CD4-positive, alpha-beta memory T cell (primary cell): ENCODE results near the gene PCDHA3. TPM values are rescaled to one million over a fixed set of nuclear protein-coding genes. Genes with fewer than 3 reads are reported as not detected.
A peak's percentile ranks its signal among the peaks of the same experiment; 100 is the strongest.
"Not testable (repeated sequence)": the region's sequence is repeated elsewhere in the genome, so short reads cannot be mapped to it uniquely, and the experiment has no call there.

Source experiments
- CTCF ChIA-PET: fragments of 350-600 bp; sonication (Branson Sonifier 250); formaldehyde crosslinking; loops from one replicate; lab custom pipeline; 2021; ENCODE audit warnings: inconsistent platforms; ENCODE audit not compliant: partially characterized antibody; lab: Charles Lee
- POLR2A ChIA-PET: fragments of 350-600 bp; sonication (Branson Sonifier 250); formaldehyde crosslinking; loops from one replicate; lab custom pipeline; 2021; ENCODE audit not compliant: partially characterized antibody; lab: Charles Lee
- DNase-seq, 5 donors: peaks; one replicate each; pipeline versions ENCODE4 v3.0.0 to v3.0.0-alpha.2; 2020 to 2022; ENCODE audit warnings: mixed read lengths in 1 of 5
- H3K27ac ChIP-seq: one replicate; pipeline ENCODE4 v1.7.0; 2013; ENCODE audit warnings: low read depth, low read length
- H3K27me3 ChIP-seq: 2 replicates; pipeline ENCODE4 v1.7.0; 2013; ENCODE audit warnings: mild to moderate bottlenecking, low read length, moderate library complexity; ENCODE audit not compliant: insufficient read depth
- H3K36me3 ChIP-seq: 2 replicates; pipeline ENCODE4 v1.7.0; 2013; ENCODE audit warnings: mild to moderate bottlenecking, low read length, moderate library complexity; ENCODE audit not compliant: insufficient read depth
- H3K4me1 ChIP-seq: 2 replicates; pipeline ENCODE4 v1.7.0; 2013; ENCODE audit warnings: mild to moderate bottlenecking, low read length, moderate library complexity; ENCODE audit not compliant: insufficient read depth
- H3K4me3 ChIP-seq, 2 donors: one replicate each; pipeline ENCODE4 v1.7.0; 2013; ENCODE audit warnings: low read length in 2 of 2, mild to moderate bottlenecking in 1 of 2
- H3K9me3 ChIP-seq, 2 donors: one replicate each; pipeline ENCODE4 v1.7.0; 2013; ENCODE audit warnings: low read length in 2 of 2, control low read depth in 1 of 2; ENCODE audit not compliant: control insufficient read depth in 1 of 2
- H3K27ac Mint-ChIP-seq, 7 donors: one replicate each; pipeline ENCODE4 v1.8.0; 2020 to 2021; ENCODE audit warnings: mixed read lengths in 7 of 7, mild to moderate bottlenecking in 6 of 7, inconsistent platforms in 3 of 7, moderate library complexity in 3 of 7
- H3K27me3 Mint-ChIP-seq, 2 donors: one replicate each; pipeline ENCODE4 v1.8.0; 2020 to 2021; ENCODE audit warnings: mixed read lengths in 2 of 2
- H3K36me3 Mint-ChIP-seq, 2 donors: one replicate each; pipeline ENCODE4 v1.8.0; 2020 to 2021; ENCODE audit warnings: mixed read lengths in 2 of 2, inconsistent platforms in 1 of 2, mild to moderate bottlenecking in 1 of 2
- H3K4me1 Mint-ChIP-seq, 4 donors: one replicate each; pipeline ENCODE4 v1.8.0; 2020 to 2021; ENCODE audit warnings: mixed read lengths in 4 of 4, mild to moderate bottlenecking in 1 of 4
- H3K4me3 Mint-ChIP-seq, 8 donors: one replicate each; pipeline ENCODE4 v1.8.0; 2020 to 2021; ENCODE audit warnings: mixed read lengths in 8 of 8, mild to moderate bottlenecking in 7 of 8, moderate library complexity in 6 of 8, inconsistent platforms in 3 of 8
- H3K9me3 Mint-ChIP-seq, 8 donors: one replicate each; pipeline ENCODE4 v1.8.0; 2020 to 2021; ENCODE audit warnings: mixed read lengths in 8 of 8, mild to moderate bottlenecking in 5 of 8, inconsistent platforms in 3 of 8, moderate library complexity in 1 of 8
- intact Hi-C: fragments of 100-400 bp; cut with micrococcal nuclease; formaldehyde crosslinking; loops from one replicate; pipeline ENCODE4 v1.15.1; 2023
- polyA plus RNA-seq, 2 donors: library from polyadenylated mRNA; unstranded; fragments of 300-500 nt; fragmentation: Illumina TruSeq; gene quantifications; one replicate each; pipeline ENCODE4 v1.2.3, GENCODE V29; 2021
- total RNA-seq, 2 experiments: library from RNA; stranded (reverse); gene quantifications; one replicate each; pipeline ENCODE4 v1.2.3, GENCODE V29; 2021

The PCDHA3 gene
- total and polyA plus RNA-seq, 4 experiments from 2014 or later: not detected

DNA sequence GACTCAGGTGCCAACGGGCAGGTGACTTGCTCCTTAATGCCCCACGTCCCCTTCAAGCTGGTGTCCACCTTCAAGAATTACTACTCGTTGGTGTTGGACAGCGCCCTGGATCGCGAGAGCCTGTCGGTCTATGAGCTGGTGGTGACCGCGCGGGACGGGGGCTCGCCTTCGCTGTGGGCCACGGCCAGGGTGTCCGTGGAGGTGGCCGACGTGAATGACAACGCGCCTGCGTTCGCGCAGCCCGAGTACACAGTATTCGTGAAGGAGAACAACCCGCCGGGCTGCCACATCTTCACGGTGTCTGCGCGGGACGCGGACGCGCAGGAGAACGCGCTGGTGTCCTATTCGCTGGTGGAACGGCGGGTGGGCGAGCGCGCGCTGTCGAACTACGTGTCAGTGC is 13.4 kb upstream of the PCDHA3 start:
- DNase-seq: peak in 1 of 5 donors; percentile 19
- H3K4me3 ChIP-seq, intact Hi-C loops, H3K27me3 ChIP-seq, H3K4me1 ChIP-seq, POLR2A ChIA-PET, H3K4me1 Mint-ChIP-seq, CTCF ChIA-PET, H3K27ac ChIP-seq, H3K4me3 Mint-ChIP-seq, H3K36me3 ChIP-seq, H3K27ac Mint-ChIP-seq: not testable (repeated sequence)
- H3K9me3 ChIP-seq: peaks cover 0 to 14% of the 10 kb centered on the region in 2 donors
- peaks cover 10 to 90% (median 74%) of the 10 kb centered on the region in 8 donors for H3K9me3 Mint-ChIP-seq
- H3K36me3 Mint-ChIP-seq: peaks cover 16 to 17% of the 10 kb centered on the region in 2 donors
- peaks cover 10 to 14% of the 10 kb centered on the region in 2 donors for H3K27me3 Mint-ChIP-seq

DNA sequence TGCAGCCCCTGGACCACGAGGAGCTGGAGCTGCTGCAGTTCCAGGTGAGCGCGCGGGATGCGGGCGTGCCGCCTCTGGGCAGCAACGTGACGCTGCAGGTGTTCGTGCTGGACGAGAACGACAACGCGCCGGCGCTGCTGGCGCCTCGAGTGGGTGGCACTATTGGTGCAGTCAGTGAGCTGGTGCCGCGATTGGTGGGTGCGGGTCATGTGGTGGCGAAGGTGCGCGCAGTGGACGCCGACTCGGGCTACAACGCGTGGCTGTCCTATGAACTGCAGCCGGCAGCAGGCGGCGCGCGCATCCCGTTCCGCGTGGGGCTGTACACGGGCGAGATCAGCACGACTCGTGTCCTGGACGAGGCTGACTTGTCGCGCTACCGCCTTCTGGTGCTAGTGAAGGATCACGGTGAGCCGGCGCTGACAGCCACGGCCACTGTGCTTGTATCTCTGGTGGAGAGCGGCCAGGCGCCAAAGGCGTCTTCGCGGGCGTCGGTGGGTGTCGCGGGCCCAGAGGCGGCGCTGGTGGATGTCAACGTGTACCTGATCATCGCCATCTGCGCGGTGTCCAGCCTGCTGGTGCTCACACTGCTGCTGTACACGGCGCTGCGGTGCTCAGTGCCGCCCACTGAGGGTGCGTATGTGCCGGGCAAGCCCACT is 12.9 kb upstream of the PCDHA3 start:
- peaks cover 12 to 90% (median 72%) of the 10 kb centered on the region in 8 donors for H3K9me3 Mint-ChIP-seq

DNA sequence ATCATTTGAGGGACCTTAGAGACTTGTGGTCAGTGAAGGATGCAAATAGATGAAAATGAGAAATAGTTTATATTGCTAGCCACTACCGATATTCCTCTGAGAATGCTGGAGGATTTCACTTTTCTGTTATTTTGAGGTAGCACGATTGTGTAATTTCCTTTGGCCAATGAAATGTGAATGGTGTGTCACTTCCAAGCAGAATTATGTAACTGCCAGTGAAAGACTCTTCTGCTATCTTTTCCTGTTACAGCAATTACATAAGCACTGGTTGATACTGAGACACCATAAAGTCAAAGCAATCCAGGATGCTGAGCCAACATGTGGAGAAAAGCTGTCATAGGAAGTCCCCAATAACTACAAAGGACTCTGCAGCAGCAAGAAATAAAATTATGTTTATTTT is 9.8 kb upstream of the PCDHA3 start:
- intact Hi-C loops: no loop called here
- H3K4me1 ChIP-seq: no peaks in the 10 kb centered on the region
- Mint-ChIP-seq H3K4me1 (no peaks in the 10 kb centered on the region), H3K9me3 (peaks cover 10 to 89% (median 76%) of the 10 kb centered on the region in 8 donors), H3K4me3 (no peak overlapping the region), H3K27me3 (peaks cover 19 to 23% of the 10 kb centered on the region in 2 donors), H3K27ac (no peak overlapping the region), H3K36me3 (peaks cover 5 to 14% of the 10 kb centered on the region in 2 donors)
- POLR2A ChIA-PET: no interaction called here
- H3K36me3 ChIP-seq: no peaks in the 10 kb centered on the region
- peak in 1 of 5 donors; percentile 25 for DNase-seq
- peaks cover 0 to 11% of the 10 kb centered on the region in 2 donors for H3K9me3 ChIP-seq
- no peaks in the 10 kb centered on the region for H3K27me3 ChIP-seq
- CTCF ChIA-PET: no interaction called here
- no peak overlapping the region for H3K4me3 ChIP-seq
- no peak overlapping the region for H3K27ac ChIP-seq

More for the DNA sequence above, 12.9 kb upstream of the PCDHA3 start:
- Mint-ChIP-seq H3K27me3 (peaks cover 12 to 17% of the 10 kb centered on the region in 2 donors), H3K36me3 (peaks cover 14 to 16% of the 10 kb centered on the region in 2 donors)
- H3K4me1 Mint-ChIP-seq, H3K27me3 ChIP-seq, intact Hi-C loops, H3K36me3 ChIP-seq, H3K4me1 ChIP-seq, H3K27ac Mint-ChIP-seq, H3K4me3 Mint-ChIP-seq, H3K27ac ChIP-seq, CTCF ChIA-PET, H3K4me3 ChIP-seq, POLR2A ChIA-PET: not testable (repeated sequence)
- H3K9me3 ChIP-seq: peaks cover 0 to 14% of the 10 kb centered on the region in 2 donors
- DNase-seq: peak in 1 of 5 donors; percentile 24

DNA sequence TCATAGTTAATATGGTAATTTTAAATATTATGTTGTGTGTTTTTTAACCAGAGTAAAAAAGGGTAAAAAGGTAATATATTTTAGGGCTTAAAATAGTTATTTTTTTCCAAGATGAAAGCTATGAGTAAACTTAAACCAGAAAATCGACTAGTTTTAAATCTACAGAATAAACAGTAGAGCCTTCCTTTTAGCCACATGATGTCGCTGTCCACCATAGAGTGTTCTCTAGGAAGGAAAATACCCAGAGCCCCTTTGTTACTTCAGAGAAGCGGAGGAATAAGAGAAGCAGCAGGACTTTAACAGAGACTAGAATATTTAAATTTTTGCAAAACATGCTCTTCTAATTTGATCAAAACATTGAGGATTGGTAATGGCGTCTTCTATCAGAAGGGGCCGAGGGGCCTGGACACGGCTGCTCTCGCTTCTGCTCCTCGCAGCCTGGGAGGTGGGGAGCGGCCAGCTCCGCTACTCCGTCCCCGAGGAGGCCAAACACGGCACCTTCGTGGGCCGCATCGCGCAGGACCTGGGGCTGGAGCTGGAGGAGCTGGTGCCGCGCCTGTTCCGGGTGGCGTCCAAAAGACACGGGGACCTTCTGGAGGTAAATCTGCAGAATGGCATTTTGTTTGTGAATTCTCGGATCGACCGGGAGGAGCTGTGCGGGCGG is 6.1 kb upstream of the PCDHA3 start, which contains the start of gene PCDHA2:
TSS of gene PCDHA2 (plus strand) at position 258 of the 664 bp plus-strand sequence.
- intact Hi-C loops: no loop called here
- no peaks in the 10 kb centered on the region for H3K4me1 Mint-ChIP-seq
- peaks cover 4 to 74% (median 57%) of the 10 kb centered on the region in 8 donors for H3K9me3 Mint-ChIP-seq
- Histone ChIP-seq H3K4me1 (no peaks in the 10 kb centered on the region), H3K27ac (no peak within 1 kb of the TSS), H3K4me3 (no peak within 1 kb of the TSS), H3K9me3 (no peaks in the 10 kb centered on the region), H3K27me3 (peaks cover under 1% of the 10 kb centered on the region), H3K36me3 (no peaks in the 10 kb centered on the region)
- H3K27ac Mint-ChIP-seq: no peak within 1 kb of the TSS
- peaks cover under 1 to 12% of the 10 kb centered on the region in 2 donors for H3K36me3 Mint-ChIP-seq
- POLR2A ChIA-PET: no interaction called here
- no peak within 1 kb of the TSS for H3K4me3 Mint-ChIP-seq
- peaks cover 17 to 19% of the 10 kb centered on the region in 2 donors for H3K27me3 Mint-ChIP-seq
- DNase-seq: peak in 1 of 5 donors; percentile 6
- CTCF ChIA-PET: no interaction called here

DNA sequence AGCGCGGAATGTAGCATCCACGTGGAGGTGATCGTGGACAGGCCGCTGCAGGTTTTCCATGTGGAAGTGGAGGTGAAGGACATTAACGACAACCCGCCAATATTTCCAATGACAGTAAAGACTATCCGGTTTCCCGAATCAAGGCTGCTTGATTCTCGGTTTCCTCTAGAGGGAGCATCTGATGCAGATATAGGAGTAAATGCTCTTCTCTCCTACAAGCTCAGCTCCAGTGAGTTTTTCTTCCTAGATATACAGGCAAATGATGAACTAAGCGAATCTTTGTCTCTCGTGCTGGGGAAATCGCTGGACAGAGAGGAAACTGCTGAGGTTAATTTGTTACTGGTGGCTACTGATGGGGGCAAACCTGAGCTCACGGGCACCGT is 5.6 kb upstream of the PCDHA3 start:
- Histone ChIP-seq H3K27me3 (peaks cover 5% of the 10 kb centered on the region), H3K4me3 (no peak overlapping the region), H3K27ac (no peak overlapping the region), H3K4me1 (no peaks in the 10 kb centered on the region), H3K9me3 (no peaks in the 10 kb centered on the region), H3K36me3 (no peaks in the 10 kb centered on the region)
- ChIA-PET POLR2A (no interaction called here), CTCF (no interaction called here)
- DNase-seq: no peak
- peaks cover 17 to 20% of the 10 kb centered on the region in 2 donors for H3K27me3 Mint-ChIP-seq
- H3K4me1 Mint-ChIP-seq: no peaks in the 10 kb centered on the region
- H3K27ac Mint-ChIP-seq: no peak overlapping the region
- peaks cover 0 to 11% of the 10 kb centered on the region in 2 donors for H3K36me3 Mint-ChIP-seq
- H3K4me3 Mint-ChIP-seq: no peak overlapping the region
- H3K9me3 Mint-ChIP-seq: peaks cover 4 to 76% (median 58%) of the 10 kb centered on the region in 8 donors
- intact Hi-C loops: no loop called here

DNA sequence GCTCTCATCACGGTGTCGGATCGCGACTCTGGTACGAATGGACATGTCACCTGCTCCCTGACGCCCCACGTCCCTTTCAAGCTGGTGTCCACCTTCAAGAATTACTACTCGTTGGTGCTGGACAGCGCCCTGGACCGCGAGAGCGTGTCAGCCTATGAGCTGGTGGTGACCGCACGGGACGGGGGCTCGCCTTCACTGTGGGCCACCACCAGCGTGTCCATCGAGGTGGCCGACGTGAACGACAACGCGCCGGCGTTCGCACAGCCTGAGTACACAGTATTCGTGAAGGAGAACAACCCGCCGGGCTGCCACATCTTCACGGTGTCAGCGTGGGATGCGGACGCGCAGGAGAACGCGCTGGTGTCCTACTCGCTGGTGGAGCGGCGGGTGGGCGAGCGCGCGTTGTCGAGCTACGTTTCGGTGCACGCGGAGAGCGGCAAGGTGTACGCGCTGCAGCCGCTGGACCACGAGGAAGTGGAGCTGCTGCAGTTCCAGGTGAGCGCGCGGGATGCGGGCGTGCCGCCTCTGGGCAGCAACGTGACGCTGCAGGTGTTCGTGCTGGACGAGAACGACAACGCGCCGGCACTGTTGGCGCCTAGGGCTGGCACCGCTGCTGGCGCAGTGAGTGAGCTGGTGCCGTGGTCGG is 4.7 kb upstream of the PCDHA3 start:
- H3K4me3 ChIP-seq, H3K27ac ChIP-seq, H3K36me3 ChIP-seq, intact Hi-C loops, H3K4me1 ChIP-seq, H3K27me3 ChIP-seq, H3K4me3 Mint-ChIP-seq, H3K27ac Mint-ChIP-seq, H3K36me3 Mint-ChIP-seq, H3K9me3 ChIP-seq, POLR2A ChIA-PET, CTCF ChIA-PET, H3K4me1 Mint-ChIP-seq: not testable (repeated sequence)
- peak in 1 of 5 donors; percentile 30 for DNase-seq
- Mint-ChIP-seq H3K27me3 (peaks cover 17 to 18% of the 10 kb centered on the region in 2 donors), H3K9me3 (peaks cover 4 to 76% (median 62%) of the 10 kb centered on the region in 8 donors)

DNA sequence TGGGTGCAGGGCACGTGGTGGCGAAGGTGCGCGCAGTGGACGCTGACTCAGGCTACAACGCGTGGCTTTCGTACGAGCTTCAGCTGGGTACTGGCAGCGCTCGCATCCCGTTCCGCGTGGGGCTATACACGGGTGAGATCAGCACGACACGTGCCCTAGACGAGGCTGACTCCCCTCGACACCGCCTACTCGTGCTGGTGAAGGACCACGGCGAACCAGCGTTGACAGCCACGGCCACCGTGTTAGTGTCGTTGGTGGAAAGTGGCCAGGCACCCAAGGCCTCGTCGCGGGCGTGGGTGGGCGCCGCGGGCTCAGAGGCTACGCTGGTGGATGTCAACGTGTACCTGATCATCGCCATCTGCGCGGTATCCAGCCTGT is 4.2 kb upstream of the PCDHA3 start:
- H3K4me1 Mint-ChIP-seq: no peaks in the 10 kb centered on the region
- no peak for DNase-seq
- peaks cover 0 to 6% of the 10 kb centered on the region in 2 donors for H3K36me3 Mint-ChIP-seq
- CTCF ChIA-PET: no interaction called here
- intact Hi-C loops: no loop called here
- Histone ChIP-seq H3K9me3 (peaks cover 0 to 4% of the 10 kb centered on the region in 2 donors), H3K4me1 (no peaks in the 10 kb centered on the region), H3K27ac (no peak overlapping the region), H3K27me3 (peaks cover 5% of the 10 kb centered on the region), H3K36me3 (no peaks in the 10 kb centered on the region), H3K4me3 (no peak overlapping the region)
- POLR2A ChIA-PET: no interaction called here
- H3K27me3 Mint-ChIP-seq: peaks cover 16% of the 10 kb centered on the region in 2 donors
- no peak overlapping the region for H3K27ac Mint-ChIP-seq
- no peak overlapping the region for H3K4me3 Mint-ChIP-seq
- H3K9me3 Mint-ChIP-seq: peaks cover 4 to 76% (median 60%) of the 10 kb centered on the region in 8 donors
